ENCODE results near the gene ZBED2. TPM values are rescaled to one million over a fixed set of nuclear protein-coding genes. Genes with fewer than 3 reads are reported as not detected.

ZBED2 gene
- total RNA-seq, 1 experiment from 2014 or later: 0.10 TPM

DNA sequence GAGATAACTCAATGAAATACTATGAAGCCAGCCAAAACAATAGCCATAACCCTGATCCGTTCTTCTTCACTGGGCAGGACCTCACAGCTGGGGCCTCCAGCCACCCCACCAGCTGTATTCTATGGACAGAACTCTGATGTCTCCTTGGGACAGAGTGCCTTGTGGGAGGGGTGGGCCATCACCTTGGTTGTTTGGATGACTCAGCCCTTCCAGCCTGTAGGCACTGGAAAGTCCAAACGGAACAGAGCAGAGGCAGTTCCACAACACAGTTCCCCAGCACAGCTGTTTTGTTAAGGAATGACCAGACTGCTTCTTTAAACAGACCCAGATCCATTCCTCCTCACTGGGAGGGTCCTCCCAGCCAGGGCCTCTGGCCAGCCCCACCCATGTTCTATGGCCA, 31.9 kb upstream of the ZBED2 start:
- intact Hi-C loops (cut with micrococcal nuclease; ENCODE audit: unreplicated experiment) (no loop called here), in situ Hi-C loops (cut with HindIII; ENCODE audit: low pct_unique_long_range_greater_than_20kb, low sequenced_read_pairs) (no loop called here)
- TF ChIP-seq, protein P1, sequence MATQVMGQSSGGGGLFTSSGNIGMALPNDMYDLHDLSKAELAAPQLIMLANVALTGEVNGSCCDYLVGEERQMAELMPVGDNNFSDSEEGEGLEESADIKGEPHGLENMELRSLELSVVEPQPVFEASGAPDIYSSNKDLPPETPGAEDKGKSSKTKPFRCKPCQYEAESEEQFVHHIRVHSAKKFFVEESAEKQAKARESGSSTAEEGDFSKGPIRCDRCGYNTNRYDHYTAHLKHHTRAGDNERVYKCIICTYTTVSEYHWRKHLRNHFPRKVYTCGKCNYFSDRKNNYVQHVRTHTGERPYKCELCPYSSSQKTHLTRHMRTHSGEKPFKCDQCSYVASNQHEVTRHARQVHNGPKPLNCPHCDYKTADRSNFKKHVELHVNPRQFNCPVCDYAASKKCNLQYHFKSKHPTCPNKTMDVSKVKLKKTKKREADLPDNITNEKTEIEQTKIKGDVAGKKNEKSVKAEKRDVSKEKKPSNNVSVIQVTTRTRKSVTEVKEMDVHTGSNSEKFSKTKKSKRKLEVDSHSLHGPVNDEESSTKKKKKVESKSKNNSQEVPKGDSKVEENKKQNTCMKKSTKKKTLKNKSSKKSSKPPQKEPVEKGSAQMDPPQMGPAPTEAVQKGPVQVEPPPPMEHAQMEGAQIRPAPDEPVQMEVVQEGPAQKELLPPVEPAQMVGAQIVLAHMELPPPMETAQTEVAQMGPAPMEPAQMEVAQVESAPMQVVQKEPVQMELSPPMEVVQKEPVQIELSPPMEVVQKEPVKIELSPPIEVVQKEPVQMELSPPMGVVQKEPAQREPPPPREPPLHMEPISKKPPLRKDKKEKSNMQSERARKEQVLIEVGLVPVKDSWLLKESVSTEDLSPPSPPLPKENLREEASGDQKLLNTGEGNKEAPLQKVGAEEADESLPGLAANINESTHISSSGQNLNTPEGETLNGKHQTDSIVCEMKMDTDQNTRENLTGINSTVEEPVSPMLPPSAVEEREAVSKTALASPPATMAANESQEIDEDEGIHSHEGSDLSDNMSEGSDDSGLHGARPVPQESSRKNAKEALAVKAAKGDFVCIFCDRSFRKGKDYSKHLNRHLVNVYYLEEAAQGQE (IDR thresholded peaks at IDR 0.05; ENCODE audit: insufficient read depth in 1 of 2, low read depth in 2 of 2, low read length in 1 of 2): no peak
- TF ChIP-seq POLR2AphosphoS5 (IDR thresholded peaks at IDR 0.05; ENCODE audit: low read depth, low read length) (no peak), TCF7L2 (IDR thresholded peaks at IDR 0.05; ENCODE audit: low read depth, low read length) (no peak), SIN3A (IDR thresholded peaks at IDR 0.05; ENCODE audit: borderline replicate concordance, insufficient read depth, low read depth, low read length) (no peak)
- TF ChIP-seq, protein P2, sequence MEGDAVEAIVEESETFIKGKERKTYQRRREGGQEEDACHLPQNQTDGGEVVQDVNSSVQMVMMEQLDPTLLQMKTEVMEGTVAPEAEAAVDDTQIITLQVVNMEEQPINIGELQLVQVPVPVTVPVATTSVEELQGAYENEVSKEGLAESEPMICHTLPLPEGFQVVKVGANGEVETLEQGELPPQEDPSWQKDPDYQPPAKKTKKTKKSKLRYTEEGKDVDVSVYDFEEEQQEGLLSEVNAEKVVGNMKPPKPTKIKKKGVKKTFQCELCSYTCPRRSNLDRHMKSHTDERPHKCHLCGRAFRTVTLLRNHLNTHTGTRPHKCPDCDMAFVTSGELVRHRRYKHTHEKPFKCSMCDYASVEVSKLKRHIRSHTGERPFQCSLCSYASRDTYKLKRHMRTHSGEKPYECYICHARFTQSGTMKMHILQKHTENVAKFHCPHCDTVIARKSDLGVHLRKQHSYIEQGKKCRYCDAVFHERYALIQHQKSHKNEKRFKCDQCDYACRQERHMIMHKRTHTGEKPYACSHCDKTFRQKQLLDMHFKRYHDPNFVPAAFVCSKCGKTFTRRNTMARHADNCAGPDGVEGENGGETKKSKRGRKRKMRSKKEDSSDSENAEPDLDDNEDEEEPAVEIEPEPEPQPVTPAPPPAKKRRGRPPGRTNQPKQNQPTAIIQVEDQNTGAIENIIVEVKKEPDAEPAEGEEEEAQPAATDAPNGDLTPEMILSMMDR (IDR thresholded peaks at IDR 0.05): no peak
- Histone ChIP-seq H3K27ac (ENCODE audit: low read length) (no peak overlapping the region), H3K9me3 (ENCODE audit: control insufficient read depth, insufficient read depth, low read depth, low read length) (no peaks in the 10 kb centered on the region), H3K4me3 (ENCODE audit: low read depth in 2 of 2, low read length in 2 of 2) (no peak overlapping the region), H3K4me1 (ENCODE audit: control insufficient read depth, insufficient read depth, low read length) (no peaks in the 10 kb centered on the region), H3K27me3 (ENCODE audit: control insufficient read depth, insufficient read depth, low read length) (no peaks in the 10 kb centered on the region), H3K36me3 (ENCODE audit: control insufficient read depth, insufficient read depth, low read length) (no peaks in the 10 kb centered on the region)
- no TSS peak for BruUV-seq (replicated peaks)
- no peak for ATAC-seq
- CTCF ChIA-PET: no interaction called here
- POLR2A ChIA-PET: no interaction called here
- DNase-seq (ENCODE audit: low read depth, low spot score): no peak

DNA sequence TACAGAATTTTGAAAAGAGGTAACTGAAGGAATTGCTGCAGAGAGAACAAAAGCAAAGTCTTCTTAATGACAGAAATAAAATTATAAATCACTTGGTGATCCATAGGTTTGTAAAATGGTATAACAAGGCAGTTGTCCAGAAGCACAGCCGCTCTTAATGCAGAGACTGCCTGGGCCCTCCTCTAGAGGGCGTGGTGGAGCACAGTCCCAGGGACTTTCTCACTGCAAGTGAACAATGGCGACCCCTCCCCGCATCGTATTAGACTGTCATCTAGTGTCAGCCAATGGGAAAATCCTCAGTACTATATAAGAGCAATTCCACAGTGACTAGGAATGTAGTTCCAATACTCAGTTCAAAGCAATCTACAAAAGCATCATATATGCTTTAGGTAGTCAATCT, 26.4 kb upstream of the ZBED2 start:
- ChIA-PET POLR2A (no interaction called here), CTCF (no interaction called here)
- Histone ChIP-seq H3K4me1 (ENCODE audit: control insufficient read depth, insufficient read depth, low read length) (no peaks in the 10 kb centered on the region), H3K4me3 (ENCODE audit: low read depth in 2 of 2, low read length in 2 of 2) (no peak overlapping the region), H3K27ac (ENCODE audit: low read length) (no peak overlapping the region), H3K36me3 (ENCODE audit: control insufficient read depth, insufficient read depth, low read length) (no peaks in the 10 kb centered on the region), H3K27me3 (ENCODE audit: control insufficient read depth, insufficient read depth, low read length) (no peaks in the 10 kb centered on the region), H3K9me3 (ENCODE audit: control insufficient read depth, insufficient read depth, low read depth, low read length) (no peaks in the 10 kb centered on the region)
- intact Hi-C loops (cut with micrococcal nuclease; ENCODE audit: unreplicated experiment) (no loop called here), in situ Hi-C loops (cut with HindIII; ENCODE audit: low pct_unique_long_range_greater_than_20kb, low sequenced_read_pairs) (no loop called here)
- ATAC-seq (no peak), DNase-seq (ENCODE audit: low read depth, low spot score) (no peak)
- BruUV-seq (replicated peaks): no TSS peak
- TF ChIP-seq POLR2AphosphoS5 (IDR thresholded peaks at IDR 0.05; ENCODE audit: low read depth, low read length) (no peak), SIN3A (IDR thresholded peaks at IDR 0.05; ENCODE audit: borderline replicate concordance, insufficient read depth, low read depth, low read length) (no peak), TCF7L2 (IDR thresholded peaks at IDR 0.05; ENCODE audit: low read depth, low read length) (no peak)
- TF ChIP-seq, protein P1 (IDR thresholded peaks at IDR 0.05; ENCODE audit: insufficient read depth in 1 of 2, low read depth in 2 of 2, low read length in 1 of 2): no peak
- TF ChIP-seq, protein P2 (IDR thresholded peaks at IDR 0.05): peak; percentile 38

Data from Panc1 (cell line).